Measurements from ENCODE around the gene ATG4B. TPM values are rescaled to one million over a fixed set of nuclear protein-coding genes. Genes with fewer than 3 reads are reported as not detected.

The ATG4B gene
- total RNA-seq, 4 donors from 2014 or later: 50.5 to 173 (median 88.0) TPM

- peaks cover 46% of the 10 kb centered on the region for H3K36me3 ChIP-seq
- 80% methylated on average over 14 of the region's 18 CpGs for WGBS
- H3K4me1 ChIP-seq: no peaks in the 10 kb centered on the region
- H3K9me3 ChIP-seq: no peaks in the 10 kb centered on the region
- H3K27ac ChIP-seq: no peak overlapping the region
- no peaks in the 10 kb centered on the region for H3K27me3 ChIP-seq
- H3K4me3 ChIP-seq: no peak overlapping the region
- no peak for DNase-seq (ENCODE audit: low spot score in 2 of 2)
- no peak for TF ChIP-seq CTCF (IDR thresholded peaks at IDR 0.05)
- TF ChIP-seq POLR2A (IDR thresholded peaks at IDR 0.05): no peak
- TF ChIP-seq POLR2AphosphoS5 (IDR thresholded peaks at IDR 0.05): no peak
- TF ChIP-seq EP300 (IDR thresholded peaks at IDR 0.05): no peak
Observed at GRCh38 chr2:241678307-241678706, 40.8 kb downstream of the ATG4B start.

DNA sequence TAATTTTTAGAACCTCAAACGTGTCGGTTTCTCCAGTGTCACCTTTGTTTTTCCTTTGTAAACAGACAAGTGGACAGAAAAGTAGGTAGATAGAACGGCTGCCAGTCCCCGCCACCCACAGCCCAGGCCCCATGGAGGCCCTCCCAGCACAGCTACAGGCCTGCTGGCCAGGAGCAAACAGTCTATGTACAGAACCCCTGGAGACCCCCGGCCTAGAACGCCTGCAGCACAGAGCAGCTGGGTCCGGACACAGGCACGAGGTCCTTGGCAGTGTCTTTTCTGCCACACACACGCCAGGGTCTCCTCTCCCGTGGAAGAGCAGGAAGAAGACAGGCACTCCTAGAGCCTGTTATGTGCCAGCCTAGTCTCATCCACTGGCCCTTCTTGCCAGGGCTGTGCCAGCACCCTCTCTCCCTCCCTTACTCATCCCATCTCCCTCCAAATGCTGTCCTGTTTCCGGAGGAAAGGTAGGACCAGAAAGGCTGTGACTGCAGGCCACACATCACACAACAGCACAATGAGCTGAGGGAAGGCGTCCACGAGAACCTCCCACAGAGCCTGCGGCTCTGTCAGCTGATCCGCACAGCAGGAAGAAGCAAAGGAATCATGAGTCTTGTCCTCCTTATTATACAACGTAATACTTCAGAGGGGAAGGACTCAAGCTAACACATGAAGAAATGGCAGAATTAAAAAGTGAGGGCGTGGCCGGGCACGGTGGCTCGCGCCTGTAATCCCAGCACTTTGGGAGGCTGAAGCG lies 41.5 kb downstream of the ATG4B start:
- H3K4me3 ChIP-seq: no peak overlapping the region
- H3K9me3 ChIP-seq: no peaks in the 10 kb centered on the region
- DNase-seq (ENCODE audit: low spot score in 2 of 2): no peak
- H3K4me1 ChIP-seq: no peaks in the 10 kb centered on the region
- 85% methylated on average over 18 of the region's 22 CpGs for WGBS
- H3K36me3 ChIP-seq: peaks cover 48% of the 10 kb centered on the region
- no peak for TF ChIP-seq CTCF (IDR thresholded peaks at IDR 0.05)
- TF ChIP-seq EP300 (IDR thresholded peaks at IDR 0.05): no peak
- TF ChIP-seq POLR2A (IDR thresholded peaks at IDR 0.05): no peak
- TF ChIP-seq POLR2AphosphoS5 (IDR thresholded peaks at IDR 0.05): no peak
- H3K27ac ChIP-seq: no peak overlapping the region
- H3K27me3 ChIP-seq: no peaks in the 10 kb centered on the region

DNA sequence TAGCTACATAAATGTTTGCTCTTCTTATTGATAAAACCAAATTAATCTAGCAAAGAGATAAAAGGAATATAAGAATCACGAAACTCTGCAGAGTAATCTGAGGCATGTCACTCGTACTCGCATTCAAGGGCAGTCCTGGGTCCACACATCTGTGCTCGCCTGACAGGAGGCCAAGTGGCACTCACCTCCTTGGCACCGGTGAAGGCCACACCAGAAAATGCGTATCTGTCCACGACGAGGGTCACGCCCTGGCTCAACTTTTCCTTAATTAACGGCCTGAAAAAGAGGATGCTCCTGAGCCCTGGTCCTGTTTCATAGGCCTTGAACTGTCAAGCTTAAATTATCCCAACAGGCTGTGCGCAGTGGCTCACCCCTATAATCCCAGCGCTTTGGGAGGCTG lies 42.6 kb downstream of the ATG4B start:
- H3K27me3 ChIP-seq: no peaks in the 10 kb centered on the region
- no peak overlapping the region for H3K27ac ChIP-seq
- H3K4me1 ChIP-seq: no peaks in the 10 kb centered on the region
- H3K36me3 ChIP-seq: peaks cover 48% of the 10 kb centered on the region
- WGBS: 91% methylated on average over 12 of the region's 12 CpGs
- H3K9me3 ChIP-seq: no peaks in the 10 kb centered on the region
- TF ChIP-seq POLR2AphosphoS5 (IDR thresholded peaks at IDR 0.05) (no peak), EP300 (IDR thresholded peaks at IDR 0.05) (no peak), CTCF (IDR thresholded peaks at IDR 0.05) (no peak), POLR2A (IDR thresholded peaks at IDR 0.05) (no peak)
- DNase-seq (ENCODE audit: low spot score in 2 of 2): no peak
- H3K4me3 ChIP-seq: no peak overlapping the region

- DNase-seq (ENCODE audit: low spot score in 2 of 2): no peak
- Histone ChIP-seq H3K27ac (no peak overlapping the region), H3K4me3 (no peak overlapping the region), H3K36me3 (peaks cover 48% of the 10 kb centered on the region), H3K4me1 (peaks cover 7% of the 10 kb centered on the region), H3K27me3 (no peaks in the 10 kb centered on the region), H3K9me3 (no peaks in the 10 kb centered on the region)
- TF ChIP-seq POLR2AphosphoS5 (IDR thresholded peaks at IDR 0.05) (no peak), EP300 (IDR thresholded peaks at IDR 0.05) (no peak), CTCF (IDR thresholded peaks at IDR 0.05) (no peak), POLR2A (IDR thresholded peaks at IDR 0.05) (no peak)
- 72% methylated on average over 14 of the region's 14 CpGs for WGBS
Observed at GRCh38 chr2:241680827-241681599, 43.5 kb downstream of the ATG4B start.

DNA sequence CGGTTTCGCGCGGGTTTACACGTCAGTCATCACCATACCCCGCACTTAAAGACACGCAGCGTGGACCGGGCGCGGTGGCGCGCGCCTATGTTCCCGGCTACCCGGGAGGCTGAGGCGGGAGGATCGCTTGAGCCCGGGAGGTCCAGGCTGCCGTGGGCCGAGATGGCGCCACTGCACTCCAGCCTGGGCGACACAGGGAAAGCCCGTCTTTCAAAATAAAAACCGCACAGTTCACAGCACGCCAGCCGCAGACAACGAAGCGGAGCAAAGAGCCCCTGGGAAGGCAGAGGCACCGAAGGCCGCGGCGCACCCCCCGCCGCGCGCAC lies 48.8 kb downstream of the ATG4B start:
- Histone ChIP-seq H3K4me1 (peaks cover 31% of the 10 kb centered on the region), H3K27me3 (no peaks in the 10 kb centered on the region), H3K4me3 (peak overlapping the region; percentile 75), H3K27ac (peak overlapping the region; percentile 95), H3K9me3 (no peaks in the 10 kb centered on the region), H3K36me3 (peaks cover 33% of the 10 kb centered on the region)
- no peak for DNase-seq (ENCODE audit: low spot score in 2 of 2)
- TF ChIP-seq EP300 (IDR thresholded peaks at IDR 0.05) (no peak), POLR2AphosphoS5 (IDR thresholded peaks at IDR 0.05) (no peak), POLR2A (IDR thresholded peaks at IDR 0.05) (no peak), CTCF (IDR thresholded peaks at IDR 0.05) (no peak)
- WGBS: under 1% methylated on average over 28 of the region's 37 CpGs

Data from suprapubic skin (tissue), 4 donors.